ENCODE measurements around the gene TRNAU1AP.
"Not testable (repeated sequence)": the region's sequence is repeated elsewhere in the genome, so short reads cannot be mapped to it uniquely, and the experiment has no call there.

Gene TRNAU1AP

DNA sequence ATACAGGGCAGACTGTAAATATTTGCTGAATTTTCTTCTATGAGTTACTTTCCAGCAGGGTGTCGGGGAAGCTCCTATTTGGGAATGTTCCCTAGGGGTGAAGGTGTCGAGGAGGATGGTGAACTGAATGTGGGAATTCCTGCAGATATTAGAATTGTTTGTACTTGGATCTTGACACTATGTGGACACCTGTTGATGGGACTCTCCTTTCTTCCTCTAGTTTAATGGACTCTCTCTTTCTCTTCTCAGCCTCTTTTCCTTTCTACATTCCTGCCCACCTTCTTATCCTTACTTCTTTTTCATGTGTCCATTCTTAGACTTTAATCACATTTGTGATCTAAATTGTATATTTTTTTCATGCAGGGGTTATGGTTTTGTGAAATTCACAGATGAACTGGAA lies 14.0 kb downstream of the TRNAU1AP start:
- TF ChIP-seq, protein P1, sequence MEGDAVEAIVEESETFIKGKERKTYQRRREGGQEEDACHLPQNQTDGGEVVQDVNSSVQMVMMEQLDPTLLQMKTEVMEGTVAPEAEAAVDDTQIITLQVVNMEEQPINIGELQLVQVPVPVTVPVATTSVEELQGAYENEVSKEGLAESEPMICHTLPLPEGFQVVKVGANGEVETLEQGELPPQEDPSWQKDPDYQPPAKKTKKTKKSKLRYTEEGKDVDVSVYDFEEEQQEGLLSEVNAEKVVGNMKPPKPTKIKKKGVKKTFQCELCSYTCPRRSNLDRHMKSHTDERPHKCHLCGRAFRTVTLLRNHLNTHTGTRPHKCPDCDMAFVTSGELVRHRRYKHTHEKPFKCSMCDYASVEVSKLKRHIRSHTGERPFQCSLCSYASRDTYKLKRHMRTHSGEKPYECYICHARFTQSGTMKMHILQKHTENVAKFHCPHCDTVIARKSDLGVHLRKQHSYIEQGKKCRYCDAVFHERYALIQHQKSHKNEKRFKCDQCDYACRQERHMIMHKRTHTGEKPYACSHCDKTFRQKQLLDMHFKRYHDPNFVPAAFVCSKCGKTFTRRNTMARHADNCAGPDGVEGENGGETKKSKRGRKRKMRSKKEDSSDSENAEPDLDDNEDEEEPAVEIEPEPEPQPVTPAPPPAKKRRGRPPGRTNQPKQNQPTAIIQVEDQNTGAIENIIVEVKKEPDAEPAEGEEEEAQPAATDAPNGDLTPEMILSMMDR (IDR thresholded peaks at IDR 0.05; ENCODE audit: insufficient read depth, low read depth, low read length, missing control alignments) = no peak
- no peak overlapping the region for H3K4me3 ChIP-seq (ENCODE audit: low read length)
- DNase-seq (ENCODE audit: low read depth) = no peak

DNA sequence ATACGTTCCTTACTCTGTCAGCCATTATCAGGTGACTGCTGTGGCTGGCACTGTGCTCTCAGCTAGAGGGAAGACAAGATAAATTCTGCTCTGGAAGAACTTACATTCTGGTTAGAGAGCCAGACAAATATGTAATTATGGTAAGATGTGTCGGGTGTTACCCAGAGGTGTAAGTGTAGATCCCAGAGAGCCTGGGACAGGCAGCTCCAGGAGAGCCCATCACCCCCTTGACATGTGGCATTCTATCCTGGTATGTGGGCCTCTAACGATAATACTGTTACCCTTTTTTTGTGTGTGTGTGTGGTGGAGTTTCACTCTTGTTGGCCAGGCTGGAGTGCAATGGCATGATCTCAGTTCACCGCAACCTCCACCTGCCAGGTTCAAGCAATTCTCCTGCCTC lies 19.0 kb downstream of the TRNAU1AP start:
- DNase-seq (ENCODE audit: low read depth) = no peak
- TF ChIP-seq, protein P1 (IDR thresholded peaks at IDR 0.05; ENCODE audit: insufficient read depth, low read depth, low read length, missing control alignments) = no peak
- H3K4me3 ChIP-seq (ENCODE audit: low read length) = no peak overlapping the region

DNA sequence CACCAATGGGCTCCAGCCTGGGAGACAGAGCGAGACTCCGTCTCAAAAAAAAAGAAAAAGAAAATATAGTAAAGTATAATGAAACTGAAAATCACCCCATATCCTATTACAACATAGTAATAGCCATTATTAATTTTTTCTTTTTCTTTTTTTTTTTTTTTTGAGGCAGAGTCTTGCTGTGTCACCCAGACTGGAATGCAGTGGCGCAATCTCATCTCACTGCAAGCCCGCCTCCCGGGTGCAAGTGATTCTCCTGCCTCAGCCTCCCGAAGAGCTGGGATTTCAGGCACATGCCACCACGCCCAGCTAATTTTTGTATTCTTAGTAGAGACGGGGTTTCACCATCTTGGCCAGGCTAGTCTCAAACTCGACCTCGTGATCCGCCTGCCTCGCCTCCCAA lies 20.0 kb downstream of the TRNAU1AP start:
- not testable (repeated sequence) for H3K4me3 ChIP-seq (ENCODE audit: low read length)
- peak; percentile 86 for DNase-seq (ENCODE audit: low read depth)

DNA sequence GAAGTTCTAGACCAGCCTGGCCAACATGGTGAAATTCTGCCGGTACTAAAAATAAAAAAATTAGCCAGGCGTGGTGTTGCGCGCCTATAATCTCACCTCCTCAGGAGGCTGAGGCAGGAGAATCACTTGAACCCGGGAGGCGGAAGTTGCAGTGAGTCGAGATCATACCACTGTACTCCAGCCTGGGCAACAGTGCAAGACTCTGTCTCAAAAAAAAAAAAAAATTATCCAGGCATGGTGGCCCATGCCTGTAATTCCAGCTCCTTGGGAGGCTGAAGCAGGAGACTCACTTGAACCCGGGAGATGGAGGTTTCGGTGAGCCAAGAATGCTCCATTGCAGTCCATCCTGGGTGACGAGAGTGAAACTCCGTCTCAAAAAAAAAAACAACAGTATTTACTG lies 20.7 kb downstream of the TRNAU1AP start:
- TF ChIP-seq, protein P1 (IDR thresholded peaks at IDR 0.05; ENCODE audit: insufficient read depth, low read depth, low read length, missing control alignments) = no peak
- DNase-seq (ENCODE audit: low read depth) = no peak
- H3K4me3 ChIP-seq (ENCODE audit: low read length) = no peak overlapping the region

DNA sequence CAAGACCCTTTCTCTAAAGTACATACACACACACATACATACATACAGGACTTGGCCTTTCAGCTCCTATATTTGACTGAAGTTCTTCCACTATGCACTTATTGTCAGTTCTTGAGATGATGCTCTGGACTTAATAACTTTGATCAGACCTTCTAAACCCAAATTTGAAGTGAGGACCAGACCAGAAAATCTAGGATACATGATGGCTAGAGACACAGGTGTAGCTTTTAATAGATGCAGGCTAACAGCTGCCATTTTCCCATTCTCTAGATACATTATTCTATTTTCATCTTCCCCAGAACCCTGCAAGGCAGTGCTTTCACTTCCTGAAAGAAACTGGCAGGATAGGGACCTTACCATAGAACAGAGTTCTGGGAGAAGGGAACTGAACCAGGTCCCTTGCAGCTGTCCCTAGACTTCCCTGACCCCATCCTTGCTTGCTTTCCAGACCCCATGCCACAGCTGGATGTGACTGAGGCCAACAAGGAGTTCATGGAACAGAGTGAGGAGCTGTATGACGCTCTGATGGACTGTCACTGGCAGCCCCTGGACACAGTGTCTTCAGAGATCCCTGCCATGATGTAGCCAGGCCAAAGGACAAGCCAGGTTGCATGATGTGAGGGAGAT lies 24.3 kb downstream of the TRNAU1AP start:
- DNase-seq (ENCODE audit: low read depth) = no peak
- TF ChIP-seq, protein P1 (IDR thresholded peaks at IDR 0.05; ENCODE audit: insufficient read depth, low read depth, low read length, missing control alignments) = no peak
- H3K4me3 ChIP-seq (ENCODE audit: low read length) = no peak overlapping the region

DNA sequence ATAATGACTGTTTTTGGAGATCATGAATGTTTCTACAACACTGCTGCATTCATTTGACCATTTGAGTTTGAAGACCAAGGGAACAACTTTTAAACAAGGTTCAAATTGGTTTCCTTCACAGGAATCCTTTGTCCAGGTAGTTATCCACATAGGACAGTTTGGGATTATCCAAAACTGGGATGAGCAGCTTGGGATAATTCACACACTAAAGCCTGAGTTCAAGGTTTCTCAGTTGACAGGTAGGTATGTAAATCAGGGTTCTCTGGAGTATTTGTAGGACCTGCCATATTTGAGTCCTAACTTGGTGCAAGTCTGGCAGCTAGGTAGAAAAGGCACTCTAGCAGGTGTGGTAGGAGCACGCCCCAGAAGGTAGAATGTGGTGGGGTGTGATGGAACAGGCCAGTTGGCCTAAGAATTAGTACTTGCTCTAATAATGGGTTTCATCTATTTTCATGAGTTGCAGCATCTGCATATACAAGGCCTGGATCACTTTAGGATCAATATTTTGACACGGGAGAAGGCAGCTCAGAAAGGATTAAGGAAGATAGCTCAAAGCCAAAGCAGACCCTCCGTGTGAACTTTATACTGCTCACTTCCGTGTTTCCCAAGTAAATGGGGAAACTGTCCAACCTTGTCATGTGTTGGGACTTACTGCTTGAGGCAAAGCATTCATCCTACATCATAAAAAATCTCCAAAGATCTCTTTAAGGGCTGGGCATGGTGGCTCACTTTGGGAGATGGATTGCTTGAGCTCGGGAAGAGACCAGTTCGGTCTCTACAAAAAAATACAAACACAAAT lies 25.1 kb downstream of the TRNAU1AP start:
- no peak overlapping the region for H3K4me3 ChIP-seq (ENCODE audit: low read length)
- TF ChIP-seq, protein P1 (IDR thresholded peaks at IDR 0.05; ENCODE audit: insufficient read depth, low read depth, low read length, missing control alignments) = no peak
- no peak for DNase-seq (ENCODE audit: low read depth)

DNA sequence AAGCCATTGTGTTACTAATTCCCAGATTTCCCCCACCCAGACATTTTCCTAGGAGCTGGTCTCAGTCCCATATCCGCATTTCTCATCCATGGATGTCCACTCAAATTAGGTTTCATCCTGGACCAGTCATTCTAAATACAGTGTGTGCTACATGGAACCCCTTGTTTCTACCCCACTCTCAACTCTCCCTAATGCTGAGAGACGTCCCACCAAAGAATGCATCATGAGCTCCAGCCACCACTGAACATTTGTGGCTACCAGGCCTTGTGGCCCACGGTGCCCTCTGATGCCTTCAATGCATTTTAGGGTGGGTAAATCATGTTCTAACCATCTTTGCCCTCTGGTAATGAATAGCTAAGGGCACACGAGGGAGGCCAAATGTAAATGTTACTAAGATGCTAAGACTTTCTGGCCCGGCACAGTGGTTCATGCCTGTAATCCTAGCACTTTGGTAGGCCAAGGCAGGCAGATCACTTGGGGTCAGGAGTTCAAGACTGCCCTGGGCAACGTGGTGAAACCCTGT lies 25.9 kb downstream of the TRNAU1AP start:
- H3K4me3 ChIP-seq (ENCODE audit: low read length) = no peak overlapping the region
- DNase-seq (ENCODE audit: low read depth) = no peak

More for the DNA sequence above, 25.9 kb downstream of the TRNAU1AP start:
- TF ChIP-seq, protein P1 (IDR thresholded peaks at IDR 0.05; ENCODE audit: insufficient read depth, low read depth, low read length, missing control alignments) = no peak

All from epithelial cell of esophagus (primary cell).